GM19324 (cell line): Measurements from ENCODE around the gene AHI1.
"Not testable (repeated sequence)": the region's sequence is repeated elsewhere in the genome, so short reads cannot be mapped to it uniquely, and the experiment has no call there.

Experiments used
- ATAC-seq: cut with Tn5 transposase; IDR thresholded peaks from one replicate; pipeline ENCODE4 v1.9.1; 2021; ENCODE audit warnings: mild to moderate bottlenecking, moderate library complexity; ENCODE audit not compliant: unreplicated experiment, low FRiP score

AHI1 gene

DNA sequence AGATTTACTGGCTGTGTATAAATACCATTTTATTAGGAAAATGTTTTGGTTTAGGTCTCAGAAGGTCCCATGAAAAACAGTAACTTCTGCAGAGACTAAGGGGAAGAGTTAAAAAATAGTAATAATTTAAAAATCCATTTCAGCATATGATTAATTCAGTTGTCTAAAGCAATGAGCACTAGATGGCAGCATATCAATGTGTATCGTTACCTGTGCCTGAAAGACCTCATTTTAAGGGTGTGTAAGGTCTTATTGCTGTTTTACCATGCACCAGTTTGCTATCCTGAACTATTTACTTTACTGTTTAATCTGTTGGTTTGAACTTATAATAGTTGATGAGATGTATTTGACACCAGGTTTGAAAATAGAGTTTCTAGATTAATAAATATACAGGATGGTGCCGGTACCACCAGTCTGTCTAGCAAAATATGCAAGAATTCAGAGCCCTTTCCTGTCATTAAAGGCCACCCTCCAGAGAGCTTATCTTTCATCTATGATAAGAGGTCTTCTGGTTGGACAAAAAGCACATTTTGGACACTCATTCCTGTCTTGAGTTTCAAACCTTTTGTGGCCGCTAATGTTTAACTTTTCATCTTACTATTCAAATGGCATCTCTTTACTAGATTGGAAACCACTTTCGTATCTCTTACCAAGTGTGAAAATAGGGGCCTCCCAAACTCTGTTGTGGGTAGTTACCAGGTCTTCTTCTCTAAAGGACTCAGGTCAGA is 8.9 kb upstream of the AHI1 start:
- peak; percentile 84 for ATAC-seq

DNA sequence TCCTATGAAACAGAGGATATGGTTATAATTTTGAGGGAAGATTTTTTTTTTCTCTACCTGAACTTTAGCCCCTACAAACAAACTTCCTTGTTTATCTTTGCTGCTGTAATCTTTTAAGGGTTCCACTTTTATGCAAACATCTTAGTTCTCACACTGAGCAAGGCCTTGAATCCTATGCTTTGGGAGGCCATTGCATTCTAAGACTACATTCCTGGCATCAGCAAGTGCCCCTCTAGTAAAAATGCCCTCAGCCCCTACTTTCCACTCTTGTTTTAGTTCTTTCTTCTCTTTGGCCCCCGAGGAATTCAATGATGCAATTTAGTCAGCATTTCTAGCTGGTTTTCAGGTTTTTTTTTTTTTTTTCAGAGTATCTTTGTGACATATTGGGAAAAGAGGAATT is 8.1 kb upstream of the AHI1 start:
- no peak for ATAC-seq

DNA sequence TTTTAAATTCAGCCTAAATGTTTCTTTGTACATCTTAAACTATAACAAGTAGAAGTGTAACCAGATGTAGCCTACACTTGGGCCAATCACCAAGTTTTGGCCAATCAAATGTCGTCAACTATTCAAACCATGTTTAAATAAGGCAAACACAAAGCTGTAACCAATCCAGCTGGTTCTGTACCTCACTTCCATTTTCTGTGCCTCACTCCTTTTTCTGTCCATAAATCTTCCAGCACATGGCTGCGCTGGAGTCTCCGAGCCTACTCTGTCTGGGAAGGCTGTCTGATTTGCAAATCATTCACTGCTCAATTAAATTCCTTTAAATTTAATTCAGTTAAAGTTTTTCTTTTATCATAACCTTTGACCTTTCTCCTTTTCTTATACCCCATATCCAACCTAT is 7.7 kb upstream of the AHI1 start:
- ATAC-seq = no peak

- no peak for ATAC-seq
These were observed 7.2 kb upstream of the AHI1 start for GRCh38 chr6:135504734-135505133.

GRCh38 chr6:135503703-135504475 is 6.3 kb upstream of the AHI1 start:
- ATAC-seq = no peak

DNA sequence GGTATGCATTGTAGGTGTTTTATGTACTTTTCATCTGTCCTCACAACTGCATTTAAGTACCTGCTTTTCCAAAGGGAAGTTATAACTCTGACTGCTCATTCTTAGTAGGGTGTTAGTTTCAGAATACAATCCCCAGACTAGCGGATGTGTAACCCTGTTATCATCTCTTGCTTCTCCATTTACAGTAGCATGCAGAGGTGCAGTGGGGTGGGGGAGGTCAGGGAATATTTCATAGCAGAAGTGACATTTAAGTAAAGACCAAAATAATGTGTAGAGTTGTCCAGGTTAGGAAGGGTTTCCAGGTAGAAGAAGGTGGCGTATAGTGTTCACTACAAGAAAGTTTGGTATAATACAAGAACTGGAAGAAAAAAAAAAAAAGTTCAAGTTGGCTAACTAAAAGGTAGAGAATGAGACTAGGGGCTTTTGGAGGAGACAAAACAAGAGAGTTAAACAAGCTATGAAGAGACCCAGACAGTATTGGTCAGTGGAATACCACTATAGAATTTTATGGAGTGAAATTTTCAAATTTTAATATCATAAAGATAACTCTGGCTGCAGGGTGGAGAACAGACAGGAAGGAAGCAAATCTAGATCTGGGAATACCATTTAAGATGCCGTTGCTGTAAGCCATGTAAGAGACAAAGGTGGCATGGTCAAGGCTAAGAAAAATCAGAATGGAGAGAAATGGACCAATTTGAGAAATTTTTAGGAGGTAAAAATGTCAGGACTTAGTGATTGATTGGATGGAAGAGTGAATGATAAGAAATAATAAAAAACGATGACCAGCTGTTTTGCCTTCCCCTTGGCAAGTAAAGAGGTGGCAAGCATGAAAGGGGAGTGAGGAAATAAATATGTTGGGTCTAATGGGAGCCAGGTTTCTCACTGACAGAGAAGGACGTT is 2.2 kb upstream of the AHI1 start:
- ATAC-seq = no peak

DNA sequence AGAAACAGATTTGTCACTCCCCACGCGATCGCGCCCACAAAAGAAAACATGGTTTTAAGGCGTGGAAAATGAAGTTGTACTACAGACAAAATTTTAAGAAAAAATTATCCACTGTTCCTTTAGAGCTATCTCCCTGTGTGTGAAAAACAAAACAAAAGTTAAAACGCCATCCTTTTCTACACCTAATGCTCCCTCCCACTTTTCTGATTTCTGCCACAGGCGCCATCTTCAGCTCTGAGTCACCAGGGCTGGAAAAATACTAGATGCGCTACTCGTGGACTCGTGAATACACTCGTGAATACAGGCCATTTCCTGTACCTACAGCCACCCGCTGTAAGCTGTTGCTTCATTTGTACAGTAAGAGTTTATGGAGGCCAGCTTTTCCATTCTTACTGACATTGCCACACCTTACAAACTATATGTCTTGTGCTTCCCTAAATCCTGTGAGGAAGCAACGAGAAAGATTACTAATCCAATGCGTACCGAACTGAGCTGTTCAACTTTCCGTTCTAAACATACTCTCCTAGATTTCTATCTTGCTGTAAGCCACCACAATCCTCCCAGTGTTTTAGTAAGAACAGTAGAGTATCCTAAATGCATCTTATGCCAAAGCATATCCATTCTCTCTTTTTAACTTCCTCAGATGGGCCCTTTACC is 773 bp upstream of the AHI1 start:
- no peak for ATAC-seq

DNA sequence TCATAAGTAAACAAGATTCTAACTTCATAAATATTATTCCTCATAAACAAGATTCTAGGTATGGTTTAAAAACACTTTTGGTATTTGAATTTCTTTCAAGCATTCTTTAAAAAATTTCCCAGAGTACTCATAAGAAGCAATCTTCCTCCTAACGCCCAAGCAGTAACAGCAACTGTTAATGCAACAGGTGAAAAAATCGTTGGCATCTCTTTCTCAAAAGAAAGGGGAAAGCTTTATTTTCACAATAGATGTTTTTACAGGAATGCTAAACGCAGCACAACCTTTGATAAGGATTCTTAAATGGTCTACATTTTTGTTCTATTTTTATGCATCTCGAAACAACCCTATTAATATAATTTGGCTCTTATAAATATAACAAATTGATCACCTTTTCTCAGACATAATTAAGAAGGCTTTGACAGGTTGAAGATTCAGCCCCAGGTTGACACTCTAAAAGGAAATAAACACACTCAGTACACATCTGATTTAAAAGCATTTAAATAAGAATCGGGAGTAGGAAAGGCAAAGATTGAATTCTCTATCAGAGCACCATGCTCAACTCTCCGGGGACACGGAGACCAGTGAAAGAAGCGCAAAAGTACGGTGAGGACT is 634 bp downstream of the AHI1 start:
- ATAC-seq = no peak

- ATAC-seq = no peak
These were observed 4.2 kb downstream of the AHI1 start for GRCh38 chr6:135493218-135493961.

- ATAC-seq = no peak
These were observed 7.2 kb downstream of the AHI1 start for GRCh38 chr6:135490381-135490780.

DNA sequence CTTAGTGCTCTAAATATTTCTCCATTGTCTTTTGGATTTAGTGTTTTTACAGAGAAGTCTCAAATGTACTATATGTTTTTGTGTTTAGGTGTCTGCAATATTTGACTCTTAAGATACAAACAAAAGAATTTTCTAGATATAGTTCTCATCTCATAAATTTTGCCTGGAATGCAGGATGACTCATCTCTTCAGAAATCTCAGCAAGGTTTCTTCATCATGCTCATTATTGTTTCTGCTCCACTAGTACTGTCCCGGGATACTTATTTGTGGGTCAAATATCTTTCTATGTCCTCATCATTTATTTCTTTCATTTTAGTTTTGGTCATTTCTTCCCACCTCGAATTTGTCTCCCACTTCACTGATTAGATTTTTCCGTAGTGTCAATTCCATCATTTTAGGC is 9.5 kb downstream of the AHI1 start:
- ATAC-seq = no peak

DNA sequence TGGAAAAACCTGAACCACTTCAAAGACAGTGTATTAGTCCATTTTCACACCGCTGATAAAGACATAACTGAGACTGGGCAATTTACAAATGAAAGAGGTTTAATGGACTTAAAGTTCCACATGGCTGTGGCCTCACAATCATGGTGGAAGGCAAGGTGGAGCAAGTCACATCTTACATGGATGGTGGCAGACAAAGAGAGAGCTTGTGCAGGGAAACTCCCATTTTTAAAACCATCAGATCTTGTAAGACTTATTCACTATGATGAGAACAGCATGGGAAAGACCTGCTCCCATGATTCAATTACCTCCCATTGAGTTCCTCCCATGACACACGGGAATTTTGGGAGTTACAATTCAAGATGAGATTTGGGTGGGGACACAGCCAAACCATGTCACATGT is 13.6 kb downstream of the AHI1 start:
- ATAC-seq = not testable (repeated sequence)

- ATAC-seq = no peak
These were observed 15.7 kb downstream of the AHI1 start for GRCh38 chr6:135481783-135482369.

DNA sequence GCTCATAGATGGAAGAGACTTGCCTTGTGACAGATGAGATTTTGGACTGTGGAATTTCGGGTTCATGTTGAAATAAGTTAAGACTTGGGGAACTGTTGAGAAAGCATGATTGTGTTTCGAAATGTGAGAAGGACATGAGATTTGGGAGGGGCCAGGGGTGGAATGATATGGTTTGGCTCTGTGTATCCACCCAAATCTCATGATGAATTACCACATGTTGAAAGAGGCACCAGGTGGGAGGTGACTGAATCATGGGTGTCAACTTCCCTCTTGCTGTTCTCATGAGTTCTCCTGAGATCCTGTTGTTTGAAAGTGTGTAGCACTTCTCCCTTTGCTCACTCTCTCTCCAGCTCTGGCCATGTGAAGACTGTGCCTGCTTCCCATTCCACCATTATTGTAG is 17.9 kb downstream of the AHI1 start:
- no peak for ATAC-seq

DNA sequence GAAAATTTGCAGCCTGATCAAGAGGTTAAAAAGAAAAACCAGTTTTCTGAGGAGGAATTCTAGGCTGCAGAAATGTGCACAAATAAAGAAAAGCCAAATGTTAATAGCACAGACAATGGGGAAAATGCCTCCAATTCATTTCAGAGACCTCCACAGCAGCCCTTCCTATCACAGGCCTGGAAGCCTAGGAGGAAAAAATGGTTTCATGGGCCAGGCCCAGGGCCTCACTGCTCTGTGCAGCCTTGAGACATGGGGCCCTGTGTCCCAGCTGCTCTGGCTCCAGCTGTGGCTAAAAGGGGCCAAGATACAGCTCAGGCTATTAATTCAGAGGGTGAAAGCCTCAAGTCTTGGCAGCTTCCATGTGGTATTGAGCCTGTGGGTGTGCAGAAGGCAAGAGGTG is 18.9 kb downstream of the AHI1 start:
- ATAC-seq = no peak

DNA sequence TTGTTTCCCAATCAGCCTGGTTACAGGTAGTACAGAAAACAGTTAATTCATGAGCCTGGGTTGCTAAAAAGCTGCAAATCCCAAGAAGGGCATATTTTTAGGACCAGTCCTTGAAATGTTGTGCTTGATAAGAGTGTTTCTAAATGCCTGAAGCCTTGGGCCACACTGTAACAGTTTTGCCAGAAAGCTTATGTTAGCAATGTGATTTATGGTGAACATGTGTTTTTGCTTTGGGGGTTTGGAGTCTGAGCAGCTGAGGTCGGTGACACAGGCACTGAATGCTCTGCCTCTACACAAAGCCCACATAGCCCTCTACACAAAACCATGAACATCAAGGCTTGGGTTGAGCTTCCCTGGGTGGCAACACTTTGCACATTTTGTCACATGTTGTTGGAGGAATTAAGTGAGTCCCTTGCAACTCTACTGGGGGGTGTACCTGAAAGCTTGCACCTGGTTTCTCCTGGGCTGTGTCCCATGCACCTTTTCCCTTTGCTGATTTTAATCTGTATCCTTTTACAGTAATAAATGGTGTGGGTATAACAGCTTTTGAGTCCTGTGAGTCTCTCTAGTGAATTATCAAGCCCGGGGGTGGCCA is 22.2 kb downstream of the AHI1 start:
- no peak for ATAC-seq

DNA sequence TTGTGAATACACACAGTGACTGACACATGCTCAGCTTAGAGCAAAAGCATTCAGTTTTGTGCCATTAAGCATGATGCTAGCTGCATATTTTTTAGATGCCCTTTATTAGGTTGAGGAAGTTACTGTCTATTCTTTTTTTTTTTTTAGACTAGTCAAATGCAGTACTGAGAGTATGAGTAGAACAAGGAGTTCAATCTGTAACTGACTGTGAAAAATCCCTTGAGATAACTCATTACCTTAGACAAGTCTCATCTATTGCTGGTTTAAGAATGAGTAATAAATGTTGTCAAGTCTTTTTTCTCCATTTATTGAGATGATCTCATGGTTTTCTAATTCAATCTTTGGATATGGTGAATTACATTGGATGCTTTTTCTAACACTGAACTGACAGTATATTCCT is 23.2 kb downstream of the AHI1 start:
- no peak for ATAC-seq

DNA sequence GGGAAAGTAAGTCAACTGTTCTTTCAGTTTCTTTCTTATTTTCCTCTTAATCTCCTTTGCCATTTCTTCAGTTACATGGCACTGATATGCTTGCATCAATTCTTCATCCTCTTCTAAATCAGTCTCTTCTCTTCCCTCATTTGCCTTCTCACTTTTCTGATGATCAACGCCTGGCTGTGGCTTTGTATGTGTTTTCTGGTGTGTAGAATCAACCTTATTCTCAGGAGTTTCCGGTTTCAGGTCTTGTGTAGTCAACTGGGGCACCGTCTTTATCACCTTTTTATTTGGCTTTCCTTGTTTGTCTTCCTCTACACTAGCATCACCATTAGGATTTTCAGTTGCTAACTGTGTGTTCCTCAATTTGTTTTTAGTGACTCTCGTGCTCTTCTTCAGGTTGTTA is 31.6 kb downstream of the AHI1 start:
- no peak for ATAC-seq

DNA sequence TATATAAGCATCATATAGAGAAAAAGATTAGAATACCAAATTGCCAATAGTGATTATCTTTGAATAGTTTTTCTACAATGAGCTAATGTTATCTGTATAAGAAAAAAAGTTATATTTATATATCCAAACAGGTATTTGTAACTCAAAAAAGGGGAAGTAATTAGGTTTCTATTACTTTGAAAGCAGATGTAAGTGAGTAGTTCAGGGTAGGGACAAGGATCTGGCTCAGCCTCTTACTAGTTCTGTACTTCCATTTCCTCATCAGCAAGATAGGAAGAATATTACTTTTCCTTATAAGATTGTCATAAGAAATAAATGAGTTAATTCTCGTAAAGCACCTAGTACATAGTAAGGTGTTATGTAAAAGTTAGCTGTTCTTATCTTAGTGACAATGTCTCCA is 32.2 kb downstream of the AHI1 start:
- ATAC-seq = peak; percentile 56
